Heart right ventricle (tissue), 16 donors: ENCODE results near the gene FANK1. TPM values are rescaled to one million over a fixed set of nuclear protein-coding genes. Genes with fewer than 3 reads are reported as not detected.

ENCODE experiments used
- ATAC-seq, 8 donors: fragments of 200-7000 bp; cut with Tn5 transposase; one replicate each; pipeline ENCODE4 v1.9.1; 2020; ENCODE audit warnings: mild to moderate bottlenecking in 8 of 8, moderate library complexity in 8 of 8, moderate number of reproducible peaks in 1 of 8
- DNase-seq, 2 donors: peaks; one replicate each; pipeline ENCODE4 v3.0.0-alpha.2; 2020
- H3K27ac ChIP-seq, 10 donors: fragments of 200-600 bp; sonication (generic) in 2 of 10; one replicate each; pipeline versions ENCODE4 v1.5.0 to v1.8.0; 2020 to 2022; ENCODE audit warnings: mild to moderate bottlenecking in 3 of 10
- H3K27me3 ChIP-seq, 7 donors: fragments of 200-600 bp; one replicate each; pipeline ENCODE4 v1.8.0; 2021 to 2022; ENCODE audit warnings: mild to moderate bottlenecking in 2 of 7
- H3K36me3 ChIP-seq, 9 donors: fragments of 200-600 bp; sonication (generic) in 1 of 9; one replicate each; pipeline versions ENCODE4 v1.5.0 to v1.8.0; 2020 to 2022; ENCODE audit warnings: mild to moderate bottlenecking in 2 of 9
- H3K4me1 ChIP-seq, 9 donors: fragments of 200-600 bp; sonication (generic) in 1 of 9; one replicate each; pipeline versions ENCODE4 v1.5.0 to v1.8.0; 2020 to 2022; ENCODE audit warnings: mild to moderate bottlenecking in 4 of 9
- H3K4me3 ChIP-seq, 10 donors: fragments of 200-600 bp; sonication (generic) in 2 of 10; one replicate each; pipeline versions ENCODE4 v1.5.0 to v1.8.0; 2020 to 2022; ENCODE audit warnings: mild to moderate bottlenecking in 7 of 10, moderate library complexity in 2 of 10
- H3K9me3 ChIP-seq, 11 donors: fragments of 200-600 bp in 10 of 11; sonication (generic) in 2 of 11; one replicate each; pipeline versions ENCODE4 v1.5.0 to v1.8.0; 2013 to 2022; ENCODE audit warnings: mild to moderate bottlenecking in 2 of 11, control low read depth in 1 of 11, moderate library complexity in 1 of 11
- WGBS, 2 donors: extraction: QIAGEN DNeasy Blood & Tissue Kit; methylation state at CpG; one replicate each; pipeline ENCODE4 v1.1.7; 2013; ENCODE audit warnings: inconsistent platforms in 1 of 2; 5-methylcytosine and 5-hydroxymethylcytosine counted together
- intact Hi-C, 10 donors: fragments of 100-400 bp; cut with DNase I; formaldehyde crosslinking; loops; one replicate each; pipeline versions ENCODE4 v1.11.1 to v1.14.2; 2022
- polyA plus RNA-seq, 2 donors: library from polyadenylated mRNA; stranded (reverse); fragments of 200-250 nt; gene quantifications; one replicate each; pipeline ENCODE4 v1.2.3, GENCODE V29; 2013
- total RNA-seq, 10 donors: library from RNA; stranded (reverse); fragmentation: NEBNext Ultra II Directional in 3 of 10; extraction: Animal tissue kit (Norgen Biotek cat#: 25700) in 3 of 10; gene quantifications; one replicate each; pipeline versions ENCODE4 v1.2.1 to v1.2.4, GENCODE V29; 2021 to 2023
- TF ChIP-seq, protein P1 (sequence below), 9 donors: fragments of 200-600 bp; sonication (generic) in 2 of 9; IDR thresholded peaks; one replicate each; pipeline versions ENCODE4 v1.5.0 to v1.8.0; 2021 to 2022; ENCODE audit warnings: antibody characterized with exemption in 9 of 9, mild to moderate bottlenecking in 5 of 9, moderate library complexity in 1 of 9
- donor health status: Arrhythmogenic right ventricular cardiomyopathy.
- donor health status: ischemic (EF 13 %, LVEDD 7.1; RV severe dilation, severe dysfunction).
- donor health status: healthy with polysubstance abuse.
- donor health status: DM: no; HTN: yes; CAD: no.
- donor health status: DM: no; HTN: no; CAD: no.
- donor health status: ischemic (EF 25% LVEDD 6.9; RV normal size, moderate dysfunction).
- donor health status: ischemic (EF 25% LVEDD 5.7; RV mildly dilated, moderate dysfunction).
- donor health status: healthy.
- donor health status: DM: yes; HTN: yes; CAD: no.
- donor health status: Ischemic cardiomyopathy.
- donor health status: ischemic (EF 35%, LVEDD 5.7; RV mildly dilated, moderate dysfunction).
- donor health status: nonischemic (EF 11% LVEDD 7.7; RV severe dilation, severe dysfunction).
- donor health status: DM: yes; HTN: yes; CAD: no.
- donor health status: PGD.
- donor health status: ischemic (EF 29% LVEDD 5.4; RV normal size, mild dysfunction).
- donor health status: nonischemic (EF 23%, LVEDD 6.1; RV moderate dilation, normal function).

The FANK1 gene
- total and polyA plus RNA-seq, 12 donors, result 0.40 to 1.2 (median 0.68) TPM; not detected in 3

- H3K4me1 ChIP-seq, result no peaks in the 10 kb centered on the region
- intact Hi-C loops, result no loop called here
- no peak overlapping the region for H3K4me3 ChIP-seq
- DNase-seq, result no peak
- H3K36me3 ChIP-seq, result no peaks in the 10 kb centered on the region
- H3K27ac ChIP-seq, result no peak overlapping the region
- H3K9me3 ChIP-seq, result no peaks in the 10 kb centered on the region
- ATAC-seq, result no peak
- WGBS, 2 donors, result 84 to 85% methylated on average over 8 of the region's 8 CpGs
- TF ChIP-seq, protein P1, sequence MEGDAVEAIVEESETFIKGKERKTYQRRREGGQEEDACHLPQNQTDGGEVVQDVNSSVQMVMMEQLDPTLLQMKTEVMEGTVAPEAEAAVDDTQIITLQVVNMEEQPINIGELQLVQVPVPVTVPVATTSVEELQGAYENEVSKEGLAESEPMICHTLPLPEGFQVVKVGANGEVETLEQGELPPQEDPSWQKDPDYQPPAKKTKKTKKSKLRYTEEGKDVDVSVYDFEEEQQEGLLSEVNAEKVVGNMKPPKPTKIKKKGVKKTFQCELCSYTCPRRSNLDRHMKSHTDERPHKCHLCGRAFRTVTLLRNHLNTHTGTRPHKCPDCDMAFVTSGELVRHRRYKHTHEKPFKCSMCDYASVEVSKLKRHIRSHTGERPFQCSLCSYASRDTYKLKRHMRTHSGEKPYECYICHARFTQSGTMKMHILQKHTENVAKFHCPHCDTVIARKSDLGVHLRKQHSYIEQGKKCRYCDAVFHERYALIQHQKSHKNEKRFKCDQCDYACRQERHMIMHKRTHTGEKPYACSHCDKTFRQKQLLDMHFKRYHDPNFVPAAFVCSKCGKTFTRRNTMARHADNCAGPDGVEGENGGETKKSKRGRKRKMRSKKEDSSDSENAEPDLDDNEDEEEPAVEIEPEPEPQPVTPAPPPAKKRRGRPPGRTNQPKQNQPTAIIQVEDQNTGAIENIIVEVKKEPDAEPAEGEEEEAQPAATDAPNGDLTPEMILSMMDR (IDR thresholded peaks at IDR 0.05), result no peak
- no peaks in the 10 kb centered on the region for H3K27me3 ChIP-seq
These were observed 108.4 kb downstream of the FANK1 start for GRCh38 chr10:126004752-126005151.

- TF ChIP-seq, protein P1 (IDR thresholded peaks at IDR 0.05), result no peak
- ATAC-seq (no peak), DNase-seq (no peak)
- intact Hi-C loops, result no loop called here
- peaks cover 0 to 9% (median 0%) of the 10 kb centered on the region in 11 donors for H3K9me3 ChIP-seq
- 76 to 77% methylated on average over 5 of the region's 5 CpGs for WGBS, 2 donors
- no peaks in the 10 kb centered on the region for H3K36me3 ChIP-seq
- no peaks in the 10 kb centered on the region for H3K4me1 ChIP-seq
- H3K27ac ChIP-seq, result no peak overlapping the region
- H3K4me3 ChIP-seq, result no peak overlapping the region
- H3K27me3 ChIP-seq, result no peaks in the 10 kb centered on the region
These were observed 109.9 kb downstream of the FANK1 start for GRCh38 chr10:126006264-126006663.

- intact Hi-C loops, result no loop called here
- Histone ChIP-seq H3K4me1 (no peaks in the 10 kb centered on the region), H3K27me3 (no peaks in the 10 kb centered on the region), H3K36me3 (no peaks in the 10 kb centered on the region), H3K4me3 (no peak overlapping the region), H3K27ac (no peak overlapping the region), H3K9me3 (peaks cover 0 to 9% (median 0%) of the 10 kb centered on the region in 11 donors)
- TF ChIP-seq, protein P1 (IDR thresholded peaks at IDR 0.05), result no peak
- WGBS, 2 donors, result 96% methylated on average over 2 of the region's 2 CpGs
- no peak for DNase-seq
- ATAC-seq, result no peak
These were observed 110.5 kb downstream of the FANK1 start for GRCh38 chr10:126006906-126007305.

GRCh38 chr10:126009650-126010049 is 113.3 kb downstream of the FANK1 start:
- no peak overlapping the region for H3K27ac ChIP-seq
- H3K4me3 ChIP-seq, result no peak overlapping the region
- no peaks in the 10 kb centered on the region for H3K36me3 ChIP-seq
- no peaks in the 10 kb centered on the region for H3K27me3 ChIP-seq
- H3K9me3 ChIP-seq, result peaks cover 0 to 9% (median 0%) of the 10 kb centered on the region in 11 donors
- DNase-seq (no peak), ATAC-seq (no peak)
- WGBS, 2 donors, result 95 to 96% methylated on average over 7 of the region's 7 CpGs
- TF ChIP-seq, protein P1 (IDR thresholded peaks at IDR 0.05), result no peak
- no peaks in the 10 kb centered on the region for H3K4me1 ChIP-seq
- intact Hi-C loops, result no loop called here
